Measurements from ENCODE around the gene LRMDA. TPM values are rescaled to one million over a fixed set of nuclear protein-coding genes. Genes with fewer than 3 reads are reported as not detected.

Gene LRMDA
- total RNA-seq, 2 experiments from 2014 or later, result not detected

GRCh38 chr10:76116523-76116922, 685.1 kb downstream of the LRMDA start:
- H3K36me3 Mint-ChIP-seq (ENCODE audit: low read depth), result no peaks in the 10 kb centered on the region
- no peak overlapping the region for H3K27ac Mint-ChIP-seq
- no peak overlapping the region for H3K4me3 Mint-ChIP-seq
- no peak for DNase-seq
- POLR2A ChIA-PET, result no interaction called here
- H3K4me1 Mint-ChIP-seq, result no peaks in the 10 kb centered on the region
- CTCF ChIA-PET, result no interaction called here
- no peaks in the 10 kb centered on the region for H3K27me3 Mint-ChIP-seq
- peaks cover 3% of the 10 kb centered on the region for H3K9me3 Mint-ChIP-seq

GRCh38 chr10:76117949-76118348, 686.5 kb downstream of the LRMDA start:
- Mint-ChIP-seq H3K27ac (no peak overlapping the region), H3K27me3 (no peaks in the 10 kb centered on the region), H3K9me3 (peaks cover 2% of the 10 kb centered on the region), H3K4me1 (no peaks in the 10 kb centered on the region), H3K4me3 (no peak overlapping the region), H3K36me3 (ENCODE audit: low read depth) (no peaks in the 10 kb centered on the region)
- ChIA-PET CTCF (no interaction called here), POLR2A (no interaction called here)
- DNase-seq, result no peak

- no peak overlapping the region for H3K27ac Mint-ChIP-seq
- H3K9me3 Mint-ChIP-seq, result no peaks in the 10 kb centered on the region
- H3K27me3 Mint-ChIP-seq, result no peaks in the 10 kb centered on the region
- no peak for DNase-seq
- H3K4me1 Mint-ChIP-seq, result no peaks in the 10 kb centered on the region
- ChIA-PET POLR2A (no interaction called here), CTCF (no interaction called here)
- no peaks in the 10 kb centered on the region for H3K36me3 Mint-ChIP-seq (ENCODE audit: low read depth)
- H3K4me3 Mint-ChIP-seq, result no peak overlapping the region
Observed at GRCh38 chr10:76119036-76119435, 687.6 kb downstream of the LRMDA start.

GRCh38 chr10:76119515-76119914, 688.1 kb downstream of the LRMDA start:
- H3K27ac Mint-ChIP-seq, result no peak overlapping the region
- ChIA-PET CTCF (no interaction called here), POLR2A (no interaction called here)
- DNase-seq, result no peak
- H3K36me3 Mint-ChIP-seq (ENCODE audit: low read depth), result no peaks in the 10 kb centered on the region
- H3K9me3 Mint-ChIP-seq, result no peaks in the 10 kb centered on the region
- H3K4me3 Mint-ChIP-seq, result no peak overlapping the region
- H3K27me3 Mint-ChIP-seq, result no peaks in the 10 kb centered on the region
- H3K4me1 Mint-ChIP-seq, result no peaks in the 10 kb centered on the region

- Mint-ChIP-seq H3K27ac (no peak overlapping the region), H3K36me3 (ENCODE audit: low read depth) (no peaks in the 10 kb centered on the region), H3K4me1 (no peaks in the 10 kb centered on the region), H3K4me3 (no peak overlapping the region), H3K9me3 (no peaks in the 10 kb centered on the region), H3K27me3 (no peaks in the 10 kb centered on the region)
- CTCF ChIA-PET, result no interaction called here
- POLR2A ChIA-PET, result no interaction called here
- no peak for DNase-seq
Observed at GRCh38 chr10:76122056-76122455, 690.6 kb downstream of the LRMDA start.

GRCh38 chr10:76124280-76124679, 692.9 kb downstream of the LRMDA start:
- CTCF ChIA-PET, result no interaction called here
- Mint-ChIP-seq H3K36me3 (ENCODE audit: low read depth) (no peaks in the 10 kb centered on the region), H3K4me1 (no peaks in the 10 kb centered on the region), H3K27me3 (no peaks in the 10 kb centered on the region), H3K4me3 (no peak overlapping the region), H3K27ac (no peak overlapping the region), H3K9me3 (no peaks in the 10 kb centered on the region)
- no peak for DNase-seq
- POLR2A ChIA-PET, result no interaction called here

GRCh38 chr10:76125900-76126299, 694.5 kb downstream of the LRMDA start:
- Mint-ChIP-seq H3K36me3 (ENCODE audit: low read depth) (no peaks in the 10 kb centered on the region), H3K27me3 (no peaks in the 10 kb centered on the region), H3K4me3 (no peak overlapping the region), H3K9me3 (no peaks in the 10 kb centered on the region), H3K27ac (no peak overlapping the region), H3K4me1 (no peaks in the 10 kb centered on the region)
- no peak for DNase-seq
- ChIA-PET CTCF (no interaction called here), POLR2A (no interaction called here)

GRCh38 chr10:76126607-76127527, 695.4 kb downstream of the LRMDA start:
- no peak overlapping the region for H3K27ac Mint-ChIP-seq
- ChIA-PET CTCF (no interaction called here), POLR2A (no interaction called here)

GRCh38 chr10:76127984-76128589, 696.7 kb downstream of the LRMDA start:
- Mint-ChIP-seq H3K27me3 (no peaks in the 10 kb centered on the region), H3K36me3 (ENCODE audit: low read depth) (no peaks in the 10 kb centered on the region), H3K27ac (no peak overlapping the region), H3K4me3 (no peak overlapping the region), H3K4me1 (no peaks in the 10 kb centered on the region), H3K9me3 (no peaks in the 10 kb centered on the region)
- DNase-seq, result no peak
- POLR2A ChIA-PET, result no interaction called here
- CTCF ChIA-PET, result interaction anchor here (0.6 kb wide), 1 partner anchor 356 kb away, joined by 3 read pairs; no protein-coding TSS in a partner anchor

More at GRCh38 chr10:76126607-76127527, 695.4 kb downstream of the LRMDA start:
- Mint-ChIP-seq H3K4me3 (no peak overlapping the region), H3K27me3 (no peaks in the 10 kb centered on the region), H3K4me1 (no peaks in the 10 kb centered on the region), H3K36me3 (ENCODE audit: low read depth) (no peaks in the 10 kb centered on the region), H3K9me3 (no peaks in the 10 kb centered on the region)
- DNase-seq, result no peak

GRCh38 chr10:76129213-76129612, 697.8 kb downstream of the LRMDA start:
- ChIA-PET POLR2A (no interaction called here), CTCF (no interaction called here)
- Mint-ChIP-seq H3K36me3 (ENCODE audit: low read depth) (no peaks in the 10 kb centered on the region), H3K27me3 (no peaks in the 10 kb centered on the region), H3K9me3 (no peaks in the 10 kb centered on the region), H3K4me3 (no peak overlapping the region), H3K4me1 (no peaks in the 10 kb centered on the region), H3K27ac (no peak overlapping the region)
- no peak for DNase-seq

GRCh38 chr10:76130892-76131291, 699.5 kb downstream of the LRMDA start:
- no peak for DNase-seq
- Mint-ChIP-seq H3K27ac (no peak overlapping the region), H3K27me3 (no peaks in the 10 kb centered on the region), H3K9me3 (no peaks in the 10 kb centered on the region), H3K4me3 (no peak overlapping the region), H3K4me1 (no peaks in the 10 kb centered on the region), H3K36me3 (ENCODE audit: low read depth) (no peaks in the 10 kb centered on the region)
- POLR2A ChIA-PET, result no interaction called here
- CTCF ChIA-PET, result no interaction called here

- Mint-ChIP-seq H3K9me3 (no peaks in the 10 kb centered on the region), H3K4me3 (no peak overlapping the region), H3K27ac (no peak overlapping the region), H3K27me3 (no peaks in the 10 kb centered on the region), H3K4me1 (no peaks in the 10 kb centered on the region), H3K36me3 (ENCODE audit: low read depth) (no peaks in the 10 kb centered on the region)
- no peak for DNase-seq
- ChIA-PET POLR2A (no interaction called here), CTCF (interaction anchor here (0.7 kb wide), 1 partner anchor 300 kb away, joined by 6 read pairs; no protein-coding TSS in a partner anchor)
Observed at GRCh38 chr10:76133597-76134255, 702.3 kb downstream of the LRMDA start.

- Mint-ChIP-seq H3K9me3 (no peaks in the 10 kb centered on the region), H3K4me1 (no peaks in the 10 kb centered on the region), H3K4me3 (no peak overlapping the region), H3K36me3 (ENCODE audit: low read depth) (no peaks in the 10 kb centered on the region), H3K27ac (no peak overlapping the region), H3K27me3 (no peaks in the 10 kb centered on the region)
- POLR2A ChIA-PET, result no interaction called here
- CTCF ChIA-PET, result no interaction called here
- no peak for DNase-seq
Observed at GRCh38 chr10:76136961-76137360, 705.5 kb downstream of the LRMDA start.
